H9 (cell line): ENCODE data around the gene SPRED1. TPM values are rescaled to one million over a fixed set of nuclear protein-coding genes. Genes with fewer than 3 reads are reported as not detected.

Source experiments
- DNase-seq: peaks from one replicate; pipeline ENCODE4 v3.0.0-alpha.2; 2017
- H2AFZ ChIP-seq: one replicate; pipeline ENCODE4 v1.6.1; 2013; ENCODE audit warnings: mild to moderate bottlenecking, low read length, control low read depth, moderate library complexity
- H2AK5ac ChIP-seq: 2 replicates; pipeline ENCODE4 v1.6.1; 2013; ENCODE audit warnings: low read length, control low read depth, mixed read lengths; ENCODE audit not compliant: insufficient read length
- H2BK120ac ChIP-seq: one replicate; pipeline ENCODE4 v1.6.1; 2013; ENCODE audit warnings: low read depth, mild to moderate bottlenecking, low read length, control low read depth, inconsistent platforms; ENCODE audit not compliant: poor library complexity, severe bottlenecking
- H2BK12ac ChIP-seq: 2 replicates; pipeline ENCODE4 v1.6.1; 2013; ENCODE audit warnings: low read length, control low read depth, mixed read lengths, low read depth; ENCODE audit not compliant: insufficient read length
- H2BK15ac ChIP-seq: 2 replicates; pipeline ENCODE4 v1.6.1; 2013; ENCODE audit warnings: low read depth, low read length, control low read depth
- H2BK20ac ChIP-seq: one replicate; pipeline ENCODE4 v1.6.1; 2013; ENCODE audit warnings: low read depth, mild to moderate bottlenecking, low read length, control low read depth, inconsistent platforms; ENCODE audit not compliant: poor library complexity, severe bottlenecking
- H2BK5ac ChIP-seq: 2 replicates; pipeline ENCODE4 v1.6.1; 2013; ENCODE audit warnings: low read length, control low read depth, mixed read lengths; ENCODE audit not compliant: insufficient read length
- H3K14ac ChIP-seq: 2 replicates; pipeline ENCODE4 v1.6.1; 2013; ENCODE audit warnings: low read length, control low read depth; ENCODE audit not compliant: insufficient read depth
- H3K18ac ChIP-seq: 2 replicates; pipeline ENCODE4 v1.6.1; 2013; ENCODE audit warnings: low read depth, mild to moderate bottlenecking, mixed read lengths, low read length, control low read depth; ENCODE audit not compliant: insufficient read length
- H3K23ac ChIP-seq: 2 replicates; pipeline ENCODE4 v1.6.1; 2013; ENCODE audit warnings: low read length, control low read depth, mixed read lengths, low read depth; ENCODE audit not compliant: insufficient read length
- H3K23me2 ChIP-seq: 2 replicates; pipeline ENCODE4 v1.6.1; 2013; ENCODE audit warnings: low read depth, mild to moderate bottlenecking, mixed read lengths, low read length, control low read depth; ENCODE audit not compliant: insufficient read length, poor library complexity, severe bottlenecking
- H3K27ac ChIP-seq: 2 replicates; pipeline ENCODE4 v1.5.1; 2013; ENCODE audit warnings: low read length, control low read depth, mixed read lengths, low read depth; ENCODE audit not compliant: insufficient read length
- H3K27me3 ChIP-seq: 2 replicates; pipeline ENCODE4 v1.6.1; 2013; ENCODE audit warnings: low read length, control low read depth, inconsistent platforms; ENCODE audit not compliant: insufficient read depth
- H3K4ac ChIP-seq: 2 replicates; pipeline ENCODE4 v1.6.1; 2013; ENCODE audit warnings: low read depth, mild to moderate bottlenecking, control low read depth, inconsistent platforms, low read length, moderate library complexity
- H3K4me1 ChIP-seq: 2 replicates; pipeline ENCODE4 v1.6.1; 2013; ENCODE audit warnings: low read length, control low read depth, inconsistent platforms; ENCODE audit not compliant: insufficient read depth
- H3K4me2 ChIP-seq: 2 replicates; pipeline ENCODE4 v1.6.1; 2013; ENCODE audit warnings: low read length, control low read depth, mixed read lengths; ENCODE audit not compliant: insufficient read length, insufficient read depth
- H3K56ac ChIP-seq: 2 replicates; pipeline ENCODE4 v1.6.1; 2013; ENCODE audit warnings: low read depth, mild to moderate bottlenecking, mixed read lengths, low read length, control low read depth; ENCODE audit not compliant: insufficient read length
- H3K79me1 ChIP-seq: 2 replicates; pipeline ENCODE4 v1.6.1; 2013; ENCODE audit warnings: low read depth, mild to moderate bottlenecking, moderate library complexity, low read length, control low read depth, inconsistent platforms; ENCODE audit not compliant: insufficient read depth, poor library complexity, severe bottlenecking
- H3K79me2 ChIP-seq: 2 replicates; pipeline ENCODE4 v1.6.1; 2013; ENCODE audit warnings: low read length, control low read depth, inconsistent platforms; ENCODE audit not compliant: insufficient read depth
- H3K9ac ChIP-seq: 2 replicates; pipeline ENCODE4 v1.6.1; 2013; ENCODE audit warnings: low read length, control low read depth, mixed read lengths; ENCODE audit not compliant: insufficient read length; ENCODE audit errors: extremely low read depth
- H3K9me3 ChIP-seq: one replicate; pipeline ENCODE4 v1.6.1; 2013; ENCODE audit warnings: low read depth, low read length, inconsistent platforms; ENCODE audit not compliant: control insufficient read depth
- H3T11ph ChIP-seq: one replicate; pipeline ENCODE4 v1.6.1; 2013; ENCODE audit warnings: mild to moderate bottlenecking, low read length, control low read depth, inconsistent platforms
- H4K20me1 ChIP-seq: one replicate; pipeline ENCODE4 v1.6.1; 2013; ENCODE audit not compliant: control insufficient read depth, insufficient read length, insufficient read depth
- H4K5ac ChIP-seq: 2 replicates; pipeline ENCODE4 v1.6.1; 2013; ENCODE audit warnings: low read depth, mild to moderate bottlenecking, mixed read lengths, low read length, control low read depth; ENCODE audit not compliant: insufficient read length
- H4K8ac ChIP-seq: replicated peaks from 2 replicates; pipeline ENCODE4 v1.6.1; 2013; ENCODE audit warnings: low read length, control low read depth, mixed read lengths, low read depth; ENCODE audit not compliant: insufficient read length
- H4K91ac ChIP-seq: 2 replicates; pipeline ENCODE4 v1.6.1; 2013; ENCODE audit warnings: low read depth, mild to moderate bottlenecking, moderate library complexity, mixed read lengths, low read length, control low read depth; ENCODE audit not compliant: insufficient read length
- H3K27ac Mint-ChIP-seq, 3 experiments: 2 replicates in 2 of 3; 3 replicates in 1 of 3; pipeline ENCODE4 v1.8.0; 2020 to 2021; ENCODE audit warnings: mixed read lengths in 3 of 3, mild to moderate bottlenecking in 1 of 3, moderate library complexity in 1 of 3
- H3K27me3 Mint-ChIP-seq: 2 replicates; pipeline ENCODE4 v1.8.0; 2021; ENCODE audit warnings: low read depth, mild to moderate bottlenecking, moderate library complexity, mixed read lengths
- H3K36me3 Mint-ChIP-seq, 3 experiments: 2 replicates in 2 of 3; 3 replicates in 1 of 3; pipeline ENCODE4 v1.8.0; 2020 to 2021; ENCODE audit warnings: low read depth in 3 of 3, mixed read lengths in 3 of 3; ENCODE audit not compliant: insufficient read depth in 1 of 3
- H3K4me1 Mint-ChIP-seq, 2 experiments: 2 replicates each; pipeline ENCODE4 v1.8.0; 2020; ENCODE audit warnings: mixed read lengths in 2 of 2
- H3K4me3 Mint-ChIP-seq, 2 experiments: 2 replicates in 1 of 2; 3 replicates in 1 of 2; pipeline ENCODE4 v1.8.0; 2020 to 2021; ENCODE audit warnings: mild to moderate bottlenecking in 2 of 2, mixed read lengths in 2 of 2, moderate library complexity in 1 of 2
- H3K9me3 Mint-ChIP-seq, 2 experiments: 2 replicates in 1 of 2; 3 replicates in 1 of 2; pipeline ENCODE4 v1.8.0; 2020; ENCODE audit warnings: mild to moderate bottlenecking in 2 of 2, mixed read lengths in 2 of 2, moderate library complexity in 1 of 2
- CTCF ChIP-seq: fragments of 200-600 bp; sonication (generic); conservative IDR thresholded peaks from 3 replicates; pipeline ENCODE4 v1.8.0; 2021; ENCODE audit warnings: antibody characterized with exemption, mild to moderate bottlenecking
- WGBS: extraction: QIAGEN DNeasy Blood & Tissue Kit; methylation state at CpG from one replicate; pipeline ENCODE4 v1.1.7; 2013; ENCODE audit warnings: missing lambda C conversion rate, low lambda C conversion rate, mixed read lengths; ENCODE audit not compliant: insufficient read length; ENCODE audit errors: extremely low coverage; 5-methylcytosine and 5-hydroxymethylcytosine counted together
- total RNA-seq: library from RNA; stranded (reverse); gene quantifications from 2 replicates; pipeline ENCODE4 v1.2.1, GENCODE V29; 2021

The SPRED1 gene
- total RNA-seq, 1 experiment from 2014 or later, result 41.0 TPM

GRCh38 chr15:38212729-38213351 is 39.8 kb upstream of the SPRED1 start:
- Histone ChIP-seq H3K23me2 (no peaks in the 10 kb centered on the region), H3K27me3 (no peaks in the 10 kb centered on the region), H2AK5ac (no peak overlapping the region), H3K4me1 (no peaks in the 10 kb centered on the region), H4K8ac (no peak overlapping the region), H3K79me1 (no peaks in the 10 kb centered on the region), H4K5ac (no peak overlapping the region), H2BK120ac (no peak overlapping the region), H3K56ac (no peak overlapping the region), H2BK15ac (no peak overlapping the region), H3K9ac (no peak overlapping the region), H3K79me2 (no peaks in the 10 kb centered on the region), H3K14ac (no peak overlapping the region), H3T11ph (no peak overlapping the region), H3K23ac (no peak overlapping the region), H2AFZ (no peak overlapping the region), H3K18ac (no peak overlapping the region), H2BK5ac (no peak overlapping the region), H3K4me2 (no peak overlapping the region), H4K20me1 (no peaks in the 10 kb centered on the region), H2BK12ac (no peak overlapping the region), H3K27ac (no peak overlapping the region), H2BK20ac (no peak overlapping the region), H4K91ac (no peak overlapping the region), H3K4ac (no peak overlapping the region), H3K9me3 (no peaks in the 10 kb centered on the region)
- Mint-ChIP-seq H3K36me3 (no peaks in the 10 kb centered on the region), H3K4me1 (peaks cover 11 to 15% of the 10 kb centered on the region in 2 experiments), H3K9me3 (no peaks in the 10 kb centered on the region), H3K27me3 (no peaks in the 10 kb centered on the region; the same call in 1 of the 2 replicates), H3K27ac (no peak overlapping the region), H3K4me3 (no peak overlapping the region)
- no CpG with 5 or more reads among the region's 3 CpGs for WGBS
- no peak for TF ChIP-seq CTCF
- DNase-seq, result no peak
